ENCODE data around the gene LRRN4. TPM values are rescaled to one million over a fixed set of nuclear protein-coding genes. Genes with fewer than 3 reads are reported as not detected.

The LRRN4 gene
- total RNA-seq, 1 donor from 2014 or later = 5.6 TPM

DNA sequence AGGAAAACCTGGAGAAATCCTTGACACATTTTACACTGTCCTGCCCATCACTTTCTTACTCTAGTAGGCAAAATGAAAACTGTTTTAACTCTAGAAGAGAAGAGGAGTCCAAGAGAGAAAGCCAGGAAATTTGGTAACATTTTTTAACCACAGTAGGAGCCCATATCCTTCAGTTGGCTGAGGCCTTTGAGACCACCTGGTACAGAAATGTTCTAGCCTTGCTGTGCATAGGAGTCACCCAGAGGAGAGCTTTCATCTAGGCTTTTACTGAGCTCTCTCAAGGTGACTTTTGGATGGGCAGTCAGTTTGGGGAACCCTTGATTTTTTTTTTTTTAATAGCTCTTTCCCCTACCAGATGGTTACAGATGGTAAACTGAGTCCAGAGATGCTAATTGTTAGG lies 25.0 kb downstream of the LRRN4 start:
- no peak overlapping the region for H3K27ac Mint-ChIP-seq
- H3K27me3 Mint-ChIP-seq = no peaks in the 10 kb centered on the region
- TF ChIP-seq, protein P1, sequence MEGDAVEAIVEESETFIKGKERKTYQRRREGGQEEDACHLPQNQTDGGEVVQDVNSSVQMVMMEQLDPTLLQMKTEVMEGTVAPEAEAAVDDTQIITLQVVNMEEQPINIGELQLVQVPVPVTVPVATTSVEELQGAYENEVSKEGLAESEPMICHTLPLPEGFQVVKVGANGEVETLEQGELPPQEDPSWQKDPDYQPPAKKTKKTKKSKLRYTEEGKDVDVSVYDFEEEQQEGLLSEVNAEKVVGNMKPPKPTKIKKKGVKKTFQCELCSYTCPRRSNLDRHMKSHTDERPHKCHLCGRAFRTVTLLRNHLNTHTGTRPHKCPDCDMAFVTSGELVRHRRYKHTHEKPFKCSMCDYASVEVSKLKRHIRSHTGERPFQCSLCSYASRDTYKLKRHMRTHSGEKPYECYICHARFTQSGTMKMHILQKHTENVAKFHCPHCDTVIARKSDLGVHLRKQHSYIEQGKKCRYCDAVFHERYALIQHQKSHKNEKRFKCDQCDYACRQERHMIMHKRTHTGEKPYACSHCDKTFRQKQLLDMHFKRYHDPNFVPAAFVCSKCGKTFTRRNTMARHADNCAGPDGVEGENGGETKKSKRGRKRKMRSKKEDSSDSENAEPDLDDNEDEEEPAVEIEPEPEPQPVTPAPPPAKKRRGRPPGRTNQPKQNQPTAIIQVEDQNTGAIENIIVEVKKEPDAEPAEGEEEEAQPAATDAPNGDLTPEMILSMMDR (IDR thresholded peaks at IDR 0.05; ENCODE audit: unreplicated experiment) = no peak
- no peak for DNase-seq (ENCODE audit: low spot score, unreplicated experiment)
- H3K4me1 Mint-ChIP-seq (ENCODE audit: low read depth) = peaks cover 1% of the 10 kb centered on the region
- peaks cover 33% of the 10 kb centered on the region for H3K36me3 Mint-ChIP-seq (ENCODE audit: insufficient read depth)
- peaks cover 14% of the 10 kb centered on the region for H3K9me3 Mint-ChIP-seq (ENCODE audit: low read depth)
- no peak overlapping the region for H3K4me3 Mint-ChIP-seq (ENCODE audit: low read depth)

DNA sequence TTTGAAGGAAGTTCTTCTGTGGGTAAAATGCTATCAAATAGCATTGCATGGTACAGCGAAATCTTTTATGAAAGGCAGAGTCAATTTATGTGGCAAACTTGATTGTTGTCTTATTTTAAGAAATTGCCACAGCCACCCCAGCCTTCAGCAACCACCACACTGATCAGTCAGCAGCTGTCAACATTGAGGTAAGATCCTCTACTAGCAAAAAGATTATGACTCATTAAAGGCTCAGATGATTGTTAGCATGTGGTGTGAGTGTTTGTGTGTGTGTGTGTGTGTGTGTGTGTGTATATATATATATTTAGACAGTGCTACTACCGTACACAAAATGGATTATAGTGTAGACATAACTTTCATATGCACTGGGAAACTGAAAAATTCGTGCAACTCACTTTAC lies 27.8 kb downstream of the LRRN4 start:
- peaks cover 45% of the 10 kb centered on the region for H3K36me3 Mint-ChIP-seq (ENCODE audit: insufficient read depth)
- H3K4me3 Mint-ChIP-seq (ENCODE audit: low read depth) = no peak overlapping the region
- no peaks in the 10 kb centered on the region for H3K4me1 Mint-ChIP-seq (ENCODE audit: low read depth)
- no peak for DNase-seq (ENCODE audit: low spot score, unreplicated experiment)
- H3K27ac Mint-ChIP-seq = no peak overlapping the region
- peaks cover 14% of the 10 kb centered on the region for H3K9me3 Mint-ChIP-seq (ENCODE audit: low read depth)
- TF ChIP-seq, protein P1 (IDR thresholded peaks at IDR 0.05; ENCODE audit: unreplicated experiment) = no peak
- no peaks in the 10 kb centered on the region for H3K27me3 Mint-ChIP-seq

DNA sequence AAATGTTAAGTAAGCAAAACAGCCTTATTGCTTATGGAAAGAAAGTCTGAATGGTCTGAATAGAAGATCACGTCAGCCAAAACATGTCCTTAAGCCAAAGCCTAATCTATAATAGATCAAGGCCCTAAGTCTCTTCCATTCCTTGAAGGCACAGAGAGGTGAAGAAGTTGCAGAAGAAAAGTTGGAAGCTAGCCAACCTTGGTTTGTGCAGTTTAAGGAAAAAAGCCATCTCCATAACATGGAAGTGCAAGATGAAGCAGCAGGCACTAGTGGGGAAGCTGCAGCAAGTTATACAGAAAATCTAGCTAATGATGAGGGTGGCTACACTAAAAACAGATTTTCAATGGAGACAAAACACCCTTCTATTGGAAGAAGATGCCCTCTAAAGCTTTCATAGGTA lies 29.1 kb downstream of the LRRN4 start:
- Mint-ChIP-seq H3K9me3 (ENCODE audit: low read depth) (peaks cover 14% of the 10 kb centered on the region), H3K4me1 (ENCODE audit: low read depth) (no peaks in the 10 kb centered on the region), H3K36me3 (ENCODE audit: insufficient read depth) (peaks cover 51% of the 10 kb centered on the region), H3K27me3 (no peaks in the 10 kb centered on the region), H3K4me3 (ENCODE audit: low read depth) (no peak overlapping the region), H3K27ac (no peak overlapping the region)
- TF ChIP-seq, protein P1 (IDR thresholded peaks at IDR 0.05; ENCODE audit: unreplicated experiment) = no peak
- no peak for DNase-seq (ENCODE audit: low spot score, unreplicated experiment)

DNA sequence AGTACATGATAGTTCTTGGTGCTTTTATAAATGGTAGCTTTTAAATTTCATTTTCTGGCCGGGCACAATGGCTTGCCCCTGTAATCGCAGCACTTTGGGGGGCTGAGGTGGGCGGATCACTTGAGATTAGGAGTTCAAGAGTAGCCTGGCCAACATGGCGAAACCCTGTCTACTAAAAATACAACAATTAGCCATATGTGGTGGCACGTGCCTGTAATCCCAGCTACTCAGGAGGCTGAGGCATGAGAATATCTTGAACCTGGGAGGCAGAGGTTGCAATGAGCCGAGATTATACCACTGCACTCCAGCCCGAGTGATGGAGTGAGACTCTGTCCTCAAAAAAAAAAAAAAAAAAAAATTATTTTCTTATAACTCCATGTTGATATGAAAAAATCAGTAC lies 36.0 kb downstream of the LRRN4 start:
- H3K27me3 Mint-ChIP-seq = no peaks in the 10 kb centered on the region
- H3K27ac Mint-ChIP-seq = no peak overlapping the region
- H3K36me3 Mint-ChIP-seq (ENCODE audit: insufficient read depth) = peaks cover 30% of the 10 kb centered on the region
- H3K4me3 Mint-ChIP-seq (ENCODE audit: low read depth) = no peak overlapping the region
- TF ChIP-seq, protein P1 (IDR thresholded peaks at IDR 0.05; ENCODE audit: unreplicated experiment) = no peak
- H3K9me3 Mint-ChIP-seq (ENCODE audit: low read depth) = no peaks in the 10 kb centered on the region
- DNase-seq (ENCODE audit: low spot score, unreplicated experiment) = no peak
- H3K4me1 Mint-ChIP-seq (ENCODE audit: low read depth) = no peaks in the 10 kb centered on the region

DNA sequence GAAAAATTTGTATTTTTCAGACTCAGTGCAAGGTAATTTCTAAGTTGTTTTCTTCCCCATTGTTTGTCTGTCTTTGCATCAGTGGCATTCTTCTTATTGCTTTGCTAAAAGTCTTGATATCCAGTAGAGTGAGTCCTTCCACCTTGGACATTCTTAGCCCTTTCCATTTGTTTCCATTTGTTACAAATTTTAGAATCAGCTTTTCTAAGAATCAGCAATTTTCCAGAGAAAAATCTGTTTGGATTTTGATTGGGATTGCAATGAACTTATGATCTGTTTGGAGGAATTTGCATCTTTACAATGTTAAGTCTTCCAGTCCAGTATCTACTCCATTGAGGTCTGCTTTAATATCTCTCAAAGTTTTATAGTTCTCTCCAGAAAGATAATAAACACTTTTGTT lies 36.4 kb downstream of the LRRN4 start:
- Mint-ChIP-seq H3K4me3 (ENCODE audit: low read depth) (no peak overlapping the region), H3K36me3 (ENCODE audit: insufficient read depth) (peaks cover 32% of the 10 kb centered on the region), H3K27me3 (no peaks in the 10 kb centered on the region), H3K9me3 (ENCODE audit: low read depth) (no peaks in the 10 kb centered on the region), H3K4me1 (ENCODE audit: low read depth) (no peaks in the 10 kb centered on the region), H3K27ac (no peak overlapping the region)
- DNase-seq (ENCODE audit: low spot score, unreplicated experiment) = no peak
- TF ChIP-seq, protein P1 (IDR thresholded peaks at IDR 0.05; ENCODE audit: unreplicated experiment) = no peak
